Tibial nerve (tissue), 4 donors: Measurements from ENCODE around the gene PHYKPL. TPM values are rescaled to one million over a fixed set of nuclear protein-coding genes. Genes with fewer than 3 reads are reported as not detected.
"Not testable (repeated sequence)": the region's sequence is repeated elsewhere in the genome, so short reads cannot be mapped to it uniquely, and the experiment has no call there.

Experiments used
- DNase-seq, 2 donors: peaks; one replicate each; pipeline ENCODE4 v3.0.0-alpha.2; 2019; ENCODE audit warnings: low spot score in 2 of 2
- H3K27ac ChIP-seq, 4 donors: fragments of 200-600 bp; sonication (generic) in 3 of 4; one replicate each; pipeline ENCODE4 v1.5.1; 2017 to 2019; ENCODE audit warnings: mild to moderate bottlenecking in 1 of 4
- H3K27me3 ChIP-seq, 2 donors: fragments of 200-600 bp; sonication (generic) in 1 of 2; one replicate each; pipeline versions ENCODE4 v1.5.1 to v1.6.0; 2017 to 2019
- H3K36me3 ChIP-seq, 3 donors: fragments of 200-600 bp; sonication (generic); one replicate each; pipeline ENCODE4 v1.5.1; 2018 to 2019
- H3K4me1 ChIP-seq, 4 donors: fragments of 200-600 bp; sonication (generic) in 3 of 4; one replicate each; pipeline ENCODE4 v1.5.1; 2017 to 2019
- H3K4me3 ChIP-seq, 4 donors: fragments of 200-600 bp; sonication (generic) in 3 of 4; one replicate each; pipeline ENCODE4 v1.5.1; 2017 to 2019; ENCODE audit warnings: mild to moderate bottlenecking in 1 of 4, moderate library complexity in 1 of 4
- H3K9me3 ChIP-seq, 4 donors: fragments of 200-600 bp; sonication (generic) in 3 of 4; one replicate each; pipeline ENCODE4 v1.5.1; 2017 to 2019
- CTCF ChIP-seq, 5 experiments: fragments of 200-600 bp in 3 of 5; fragments of 450-650 bp in 2 of 5; sonication (generic) in 3 of 5; IDR thresholded peaks; one replicate each; pipeline ENCODE4 v1.5.1; 2016 to 2019; ENCODE audit warnings: antibody characterized with exemption in 5 of 5, mild to moderate bottlenecking in 3 of 5, moderate library complexity in 2 of 5
- EP300 ChIP-seq, 2 donors: sonication (generic); formaldehyde crosslinking; IDR thresholded peaks; one replicate each; pipeline ENCODE4 v1.6.1; 2017; ENCODE audit warnings: antibody characterized with exemption in 2 of 2, mild to moderate bottlenecking in 1 of 2
- POLR2A ChIP-seq, 2 donors: fragments of 450-650 bp; IDR thresholded peaks; one replicate each; pipeline ENCODE4 v1.6.1; 2017; ENCODE audit warnings: antibody characterized with exemption in 2 of 2, mild to moderate bottlenecking in 2 of 2, moderate library complexity in 2 of 2
- WGBS, 2 donors: methylation state at CpG; one replicate each; pipeline ENCODE4 v1.1.5; 2018; 5-methylcytosine and 5-hydroxymethylcytosine counted together
- total RNA-seq, 4 donors: library from RNA; depleted of rRNA; stranded (reverse); fragments of >200 nt; gene quantifications; one replicate each; pipeline ENCODE4 v1.1.0, GENCODE V29; 2016

Gene PHYKPL
- total RNA-seq, 4 donors from 2014 or later: 77.2 to 121 (median 97.1) TPM

GRCh38 chr5:178241231-178241663 is 8.6 kb upstream of the PHYKPL start:
- peaks cover 0 to 41% (median 14%) of the 10 kb centered on the region in 4 donors for H3K4me1 ChIP-seq
- no peaks in the 10 kb centered on the region for H3K36me3 ChIP-seq
- H3K9me3 ChIP-seq: no peaks in the 10 kb centered on the region
- no peak for DNase-seq
- H3K4me3 ChIP-seq: no peak overlapping the region
- WGBS, 2 donors: 17 to 38% methylated on average over 2 to 8 of the region's 8 CpGs
- H3K27ac ChIP-seq: peak overlapping the region in 3 of 4 donors; percentile 10 to 59 (median 27)
- H3K27me3 ChIP-seq: no peaks in the 10 kb centered on the region
- TF ChIP-seq CTCF (IDR thresholded peaks at IDR 0.05) (no peak), EP300 (IDR thresholded peaks at IDR 0.05) (no peak), POLR2A (IDR thresholded peaks at IDR 0.05) (no peak)

- no peak for DNase-seq
- Histone ChIP-seq H3K4me3 (no peak overlapping the region), H3K4me1 (peaks cover 0 to 44% (median 15%) of the 10 kb centered on the region in 4 donors), H3K27me3 (no peaks in the 10 kb centered on the region), H3K27ac (peak overlapping the region in 2 of 4 donors; percentile 17 to 59), H3K9me3 (no peaks in the 10 kb centered on the region), H3K36me3 (no peaks in the 10 kb centered on the region)
- 75 to 91% methylated on average over 4 to 9 of the region's 9 CpGs for WGBS, 2 donors
- TF ChIP-seq EP300 (IDR thresholded peaks at IDR 0.05) (no peak), POLR2A (IDR thresholded peaks at IDR 0.05) (no peak), CTCF (IDR thresholded peaks at IDR 0.05) (no peak)
Observed at GRCh38 chr5:178240766-178241165, 8.2 kb upstream of the PHYKPL start.

- Histone ChIP-seq H3K9me3 (no peaks in the 10 kb centered on the region), H3K4me1 (peaks cover 0 to 45% (median 15%) of the 10 kb centered on the region in 4 donors), H3K4me3 (no peak overlapping the region), H3K27me3 (no peaks in the 10 kb centered on the region), H3K36me3 (no peaks in the 10 kb centered on the region), H3K27ac (peak overlapping the region in 2 of 4 donors; percentile 59)
- 82 to 86% methylated on average over 11 to 19 of the region's 19 CpGs for WGBS, 2 donors
- no peak for DNase-seq
- TF ChIP-seq EP300 (IDR thresholded peaks at IDR 0.05) (no peak), POLR2A (IDR thresholded peaks at IDR 0.05) (no peak), CTCF (IDR thresholded peaks at IDR 0.05) (no peak)
Observed at GRCh38 chr5:178240341-178240741, 7.7 kb upstream of the PHYKPL start.

- H3K4me1 ChIP-seq: peaks cover 0 to 51% (median 16%) of the 10 kb centered on the region in 4 donors
- not testable (repeated sequence) for H3K36me3 ChIP-seq, H3K4me3 ChIP-seq, H3K27me3 ChIP-seq, DNase-seq, H3K9me3 ChIP-seq
- WGBS, 2 donors: 71 to 75% methylated on average over 4 to 9 of the region's 16 CpGs
- peak overlapping the region in 3 of 4 donors; percentile 26 to 59 (median 59) for H3K27ac ChIP-seq
Observed at GRCh38 chr5:178239626-178240301, 7.2 kb upstream of the PHYKPL start.

- no peaks in the 10 kb centered on the region for H3K9me3 ChIP-seq
- no peaks in the 10 kb centered on the region for H3K36me3 ChIP-seq
- 68 to 83% methylated on average over 6 to 14 of the region's 17 CpGs for WGBS, 2 donors
- H3K4me1 ChIP-seq: peaks cover 0 to 55% (median 17%) of the 10 kb centered on the region in 4 donors
- no peak overlapping the region for H3K4me3 ChIP-seq
- no peak for DNase-seq
- TF ChIP-seq CTCF (IDR thresholded peaks at IDR 0.05) (no peak), POLR2A (IDR thresholded peaks at IDR 0.05) (no peak), EP300 (IDR thresholded peaks at IDR 0.05) (no peak)
- no peaks in the 10 kb centered on the region for H3K27me3 ChIP-seq
- H3K27ac ChIP-seq: peak overlapping the region in 2 of 4 donors; percentile 17 to 56
Observed at GRCh38 chr5:178238711-178239592, 6.3 kb upstream of the PHYKPL start.
